ENCODE data around the gene GNAI3.

Gene GNAI3

GRCh38 chr1:109527098-109527811, 21.2 kb upstream of the GNAI3 start:
- no peak for DNase-seq

DNA sequence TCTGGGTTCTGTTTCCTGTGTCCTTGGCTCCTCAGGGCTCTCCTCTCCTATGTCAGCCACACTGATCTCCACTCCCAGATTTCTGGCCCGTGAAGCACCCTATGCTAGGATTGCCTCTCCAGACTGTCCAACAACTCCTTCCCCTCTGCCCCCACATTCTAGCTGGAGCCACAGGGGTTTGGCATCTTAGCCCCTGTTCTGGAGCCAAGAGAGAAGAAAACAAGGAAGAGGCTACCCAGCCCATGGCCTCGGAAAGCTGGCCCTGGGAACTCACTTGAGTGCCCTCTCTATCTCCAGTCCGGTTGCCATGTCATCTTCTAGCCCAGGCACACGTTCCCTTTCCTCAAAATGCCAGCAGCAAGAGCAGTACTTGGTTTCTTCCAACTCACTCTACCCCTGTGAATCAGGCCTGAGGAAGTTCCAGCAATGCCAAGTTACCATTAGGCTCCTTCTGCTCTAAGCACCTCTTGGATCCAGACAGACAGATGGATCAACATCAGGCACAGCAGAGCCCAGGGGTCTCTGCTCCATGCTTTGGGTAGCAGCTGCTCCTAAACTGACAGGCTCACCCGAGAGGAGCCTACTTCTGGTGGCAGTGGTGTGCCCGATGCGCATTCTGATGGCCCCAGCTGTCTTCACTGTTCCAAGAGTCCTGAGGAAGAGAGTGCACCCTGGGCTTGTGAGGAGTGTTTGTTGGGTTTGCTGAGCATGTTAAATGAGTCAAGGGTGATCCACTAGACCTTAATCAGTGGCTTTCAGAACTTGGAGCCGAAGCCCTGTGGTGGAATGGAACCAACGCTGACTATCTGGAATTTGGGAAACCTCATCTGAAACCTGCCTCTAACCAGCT, 20.3 kb upstream of the GNAI3 start:
- DNase-seq = no peak

DNA sequence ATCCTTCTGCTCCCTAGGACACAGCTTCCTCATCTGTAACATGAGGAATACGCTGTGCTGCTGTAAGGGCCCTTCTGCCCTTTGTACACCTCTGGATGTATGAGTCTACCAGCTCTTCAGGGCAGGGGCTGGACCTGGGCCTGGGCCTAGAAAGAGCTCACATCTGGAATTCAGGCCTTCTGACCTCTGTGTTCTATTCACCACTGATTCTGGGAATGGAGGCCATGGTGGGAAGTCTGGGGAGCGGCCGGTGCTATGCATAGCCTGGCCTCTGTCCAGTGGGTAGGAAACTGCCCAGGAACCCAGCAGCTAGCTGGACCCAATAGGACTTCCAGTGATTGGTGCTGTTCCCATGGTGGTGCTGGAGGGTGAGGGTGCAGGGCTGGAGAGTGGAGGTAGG, 19.7 kb upstream of the GNAI3 start:
- DNase-seq = no peak

- no peak for DNase-seq
Observed at GRCh38 chr1:109529881-109530456, 18.4 kb upstream of the GNAI3 start.

- no peak for DNase-seq
Observed at GRCh38 chr1:109530457-109531087, 17.8 kb upstream of the GNAI3 start.

DNA sequence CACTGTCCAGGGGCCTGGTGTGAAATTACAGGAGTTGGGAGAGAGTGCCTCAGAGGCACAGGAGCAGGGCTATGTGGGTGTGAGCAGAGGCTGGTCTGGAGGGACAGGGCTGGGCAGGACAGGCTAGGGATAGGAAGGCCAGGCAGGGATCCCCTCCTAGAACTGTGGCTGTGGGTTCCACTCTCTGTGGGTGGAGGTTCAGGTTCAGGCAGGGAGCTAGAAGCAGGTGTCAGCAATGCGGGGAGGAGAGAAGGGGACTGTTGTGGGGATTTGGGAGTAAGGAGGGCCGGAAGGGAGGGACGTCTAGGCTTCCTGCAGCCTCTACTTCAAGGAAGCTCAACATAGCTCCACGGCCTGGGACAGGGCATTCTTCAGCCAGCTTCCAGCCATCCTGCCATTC, 17.0 kb upstream of the GNAI3 start:
- DNase-seq = no peak

GRCh38 chr1:109531826-109532364, 16.5 kb upstream of the GNAI3 start:
- DNase-seq = no peak

DNA sequence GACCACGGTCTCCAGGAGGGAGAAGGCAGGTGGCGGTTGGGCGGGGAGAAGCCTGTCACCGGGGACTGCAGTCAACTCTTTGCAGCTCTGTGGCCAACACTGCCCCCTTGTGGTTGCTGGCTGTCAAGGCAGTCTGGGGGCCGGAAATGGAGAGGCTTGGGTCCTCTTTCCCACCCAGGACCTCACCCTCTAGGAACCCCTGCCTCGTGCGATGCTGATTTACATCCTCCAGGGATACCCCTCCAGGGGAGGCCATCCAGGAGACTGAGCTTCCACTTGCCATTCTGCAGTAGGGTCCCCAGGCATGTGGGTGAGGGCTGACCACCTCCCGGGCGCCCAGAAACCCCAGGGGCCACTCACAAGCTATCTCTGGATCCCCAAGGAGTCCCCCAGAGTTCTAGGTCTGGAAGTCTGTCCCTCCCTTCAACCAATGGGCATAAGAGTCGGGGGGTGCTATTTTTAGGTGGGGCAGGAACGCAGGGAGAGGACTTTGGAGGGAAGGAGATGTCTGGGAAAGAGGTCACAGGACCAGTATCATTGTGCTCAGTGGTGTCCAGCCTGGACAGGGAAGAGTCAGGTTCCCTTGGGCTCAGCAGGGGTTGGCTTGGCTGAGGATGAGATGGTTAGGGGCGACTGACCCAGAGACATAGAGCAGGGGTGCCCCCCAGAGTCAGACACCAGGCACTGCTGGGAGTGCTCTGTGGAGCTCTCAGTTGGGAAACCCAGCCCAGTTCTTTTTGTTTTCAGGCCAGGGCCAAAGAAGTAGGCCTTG, 15.9 kb upstream of the GNAI3 start:
- peak; percentile 77 for DNase-seq

- DNase-seq = no peak
Observed at GRCh38 chr1:109534307-109534858, 14.0 kb upstream of the GNAI3 start.

DNA sequence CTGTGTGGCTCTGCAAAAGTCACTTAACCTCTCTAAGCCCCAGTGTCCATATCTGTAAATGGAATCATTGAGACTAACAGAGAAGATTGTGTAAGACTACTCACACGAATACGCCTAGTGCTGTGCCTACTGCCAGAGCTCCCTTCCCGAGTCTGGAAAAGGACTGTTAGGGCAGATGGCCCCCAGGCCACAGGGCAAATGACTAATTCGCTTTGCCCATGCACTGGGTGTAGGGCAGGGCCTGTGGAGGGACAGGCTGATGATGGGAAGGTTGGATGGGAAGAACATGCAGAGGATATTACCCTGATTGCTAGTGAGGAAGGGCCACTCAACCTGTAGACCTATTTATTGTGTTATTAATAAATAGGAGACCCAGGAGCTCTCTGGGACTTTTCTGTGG, 12.9 kb upstream of the GNAI3 start:
- no peak for DNase-seq

- no peak for DNase-seq
Observed at GRCh38 chr1:109535971-109536491, 12.4 kb upstream of the GNAI3 start.

GRCh38 chr1:109537450-109538178, 10.8 kb upstream of the GNAI3 start:
- DNase-seq = no peak

GRCh38 chr1:109538827-109539555, 9.4 kb upstream of the GNAI3 start:
- no peak for DNase-seq

GRCh38 chr1:109539676-109540075, 8.7 kb upstream of the GNAI3 start, which contains the start of gene GPR61:
TSS of gene GPR61 (plus strand) at chr1:109539872. CDS start at chr1:109543023, 3,151 bp downstream.
- DNase-seq = no peak

GRCh38 chr1:109541102-109541501, 7.3 kb upstream of the GNAI3 start:
- DNase-seq = no peak

DNA sequence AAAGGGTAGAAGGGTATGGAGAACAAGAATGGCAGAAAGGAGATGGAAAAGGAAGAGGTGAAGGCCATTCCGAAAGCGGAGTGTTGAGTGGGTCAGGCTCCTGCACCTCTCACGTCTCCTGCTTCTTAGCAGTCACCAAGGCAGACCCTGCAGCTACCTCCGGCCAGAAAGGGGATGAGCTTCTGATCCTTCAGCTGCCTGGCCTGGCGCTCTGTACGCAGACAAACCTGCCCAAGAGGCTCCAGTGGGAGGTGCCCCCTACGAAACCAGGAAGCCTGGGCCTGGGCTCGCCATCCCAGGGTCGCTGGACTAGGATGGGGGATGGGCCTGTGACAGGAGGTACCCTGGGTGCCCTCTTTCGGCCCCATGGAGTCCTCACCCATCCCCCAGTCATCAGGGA, 5.8 kb upstream of the GNAI3 start:
- no peak for DNase-seq

GRCh38 chr1:109543283-109543987, 5.0 kb upstream of the GNAI3 start:
- DNase-seq = no peak

DNA sequence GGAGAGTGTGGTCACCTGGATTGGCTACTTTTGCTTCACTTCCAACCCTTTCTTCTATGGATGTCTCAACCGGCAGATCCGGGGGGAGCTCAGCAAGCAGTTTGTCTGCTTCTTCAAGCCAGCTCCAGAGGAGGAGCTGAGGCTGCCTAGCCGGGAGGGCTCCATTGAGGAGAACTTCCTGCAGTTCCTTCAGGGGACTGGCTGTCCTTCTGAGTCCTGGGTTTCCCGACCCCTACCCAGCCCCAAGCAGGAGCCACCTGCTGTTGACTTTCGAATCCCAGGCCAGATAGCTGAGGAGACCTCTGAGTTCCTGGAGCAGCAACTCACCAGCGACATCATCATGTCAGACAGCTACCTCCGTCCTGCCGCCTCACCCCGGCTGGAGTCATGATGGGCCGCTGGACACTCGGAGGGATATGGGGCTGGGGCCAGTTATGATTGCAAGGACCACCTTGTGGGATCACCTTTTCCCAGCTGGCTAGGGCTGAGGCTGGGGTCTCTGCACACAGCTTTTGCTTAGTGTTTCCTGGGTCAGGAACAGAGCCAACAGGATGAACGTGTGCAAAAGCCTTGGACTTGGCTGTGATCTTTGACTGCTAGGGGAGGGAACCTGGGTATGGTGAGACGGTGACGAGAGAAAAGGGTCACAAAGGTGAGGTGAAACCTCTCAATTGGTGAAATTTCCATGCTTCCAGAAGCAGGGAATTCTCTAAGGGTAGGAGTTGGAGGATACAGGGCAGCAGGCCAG, 4.3 kb upstream of the GNAI3 start:
- DNase-seq = no peak

Data from fibroblast of upper back skin (primary cell).